ENCODE results near the gene GCK. TPM values are rescaled to one million over a fixed set of nuclear protein-coding genes. Genes with fewer than 3 reads are reported as not detected.

Gene GCK
- total RNA-seq, 2 experiments from 2014 or later: 0.16 TPM; not detected in 1

GRCh38 chr7:44213206-44213876 lies 24.1 kb upstream of the GCK start:
- Histone ChIP-seq H3K4me3 (ENCODE audit: low read depth, low read length, poor library complexity, severe bottlenecking) (no peak overlapping the region), H3K79me2 (ENCODE audit: insufficient read depth, low read depth, low read length) (no peaks in the 10 kb centered on the region), H2AFZ (ENCODE audit: low read length) (no peak overlapping the region), H4K20me1 (ENCODE audit: insufficient read depth, low read length) (no peaks in the 10 kb centered on the region), H3K36me3 (ENCODE audit: insufficient read depth, low read length) (peaks cover 48% of the 10 kb centered on the region), H3K9me3 (ENCODE audit: low read length) (no peaks in the 10 kb centered on the region), H3K9me2 (ENCODE audit: insufficient read depth, low read length) (no peaks in the 10 kb centered on the region), H3K27ac (ENCODE audit: low read depth, low read length, poor library complexity, severe bottlenecking) (no peak overlapping the region), H3K4me1 (ENCODE audit: insufficient read depth, low read length, poor library complexity, severe bottlenecking) (peaks cover 14% of the 10 kb centered on the region), H3K4me2 (ENCODE audit: low read length) (no peak overlapping the region)
- BruUV-seq (replicated peaks): no TSS peak
- no peak for DNase-seq (ENCODE audit: low spot score)
- intact Hi-C loops (cut with micrococcal nuclease; ENCODE audit: unreplicated experiment): no loop called here
- ChIA-PET POLR2A (interaction anchor here (0.7 to 1.4 kb wide), 2 partner anchors 12 to 483 kb away, joined by 3 to 4 read pairs; no protein-coding TSS in a partner anchor), CTCF (ENCODE audit: unreplicated experiment) (no interaction called here)
- TF ChIP-seq EZH2phosphoT487 (IDR thresholded peaks at IDR 0.05; ENCODE audit: borderline replicate concordance, low read depth, low read length): no peak
- no peak for TF ChIP-seq CTCF (conservative IDR thresholded peaks at IDR 0.05; ENCODE audit: low read length)

- no peaks in the 10 kb centered on the region for H3K79me2 ChIP-seq (ENCODE audit: insufficient read depth, low read depth, low read length)
- H3K27ac ChIP-seq (ENCODE audit: low read depth, low read length, poor library complexity, severe bottlenecking): no peak overlapping the region
- peaks cover 55% of the 10 kb centered on the region for H3K36me3 ChIP-seq (ENCODE audit: insufficient read depth, low read length)
- TSS peak; percentile 50 for BruUV-seq (replicated peaks)
- no peak overlapping the region for H3K4me2 ChIP-seq (ENCODE audit: low read length)
- H3K4me1 ChIP-seq (ENCODE audit: insufficient read depth, low read length, poor library complexity, severe bottlenecking): peaks cover 14% of the 10 kb centered on the region
- ChIA-PET CTCF (ENCODE audit: unreplicated experiment) (interaction anchor here (0.6 kb wide), 1 partner anchor 940 kb away, joined by 3 read pairs; no protein-coding TSS in a partner anchor), POLR2A (interaction anchor here (0.7 to 1.4 kb wide), 2 partner anchors 11 to 482 kb away, joined by 3 to 4 read pairs; no protein-coding TSS in a partner anchor)
- H3K4me3 ChIP-seq (ENCODE audit: low read depth, low read length, poor library complexity, severe bottlenecking): no peak overlapping the region
- no peaks in the 10 kb centered on the region for H3K9me3 ChIP-seq (ENCODE audit: low read length)
- H4K20me1 ChIP-seq (ENCODE audit: insufficient read depth, low read length): no peaks in the 10 kb centered on the region
- no peak for TF ChIP-seq EZH2phosphoT487 (IDR thresholded peaks at IDR 0.05; ENCODE audit: borderline replicate concordance, low read depth, low read length)
- no peak for TF ChIP-seq CTCF (conservative IDR thresholded peaks at IDR 0.05; ENCODE audit: low read length)
- no peak overlapping the region for H2AFZ ChIP-seq (ENCODE audit: low read length)
- intact Hi-C loops (cut with micrococcal nuclease; ENCODE audit: unreplicated experiment): no loop called here
- H3K9me2 ChIP-seq (ENCODE audit: insufficient read depth, low read length): no peaks in the 10 kb centered on the region
- DNase-seq (ENCODE audit: low spot score): no peak
These were observed 23.4 kb upstream of the GCK start for GRCh38 chr7:44212581-44213184.

DNA sequence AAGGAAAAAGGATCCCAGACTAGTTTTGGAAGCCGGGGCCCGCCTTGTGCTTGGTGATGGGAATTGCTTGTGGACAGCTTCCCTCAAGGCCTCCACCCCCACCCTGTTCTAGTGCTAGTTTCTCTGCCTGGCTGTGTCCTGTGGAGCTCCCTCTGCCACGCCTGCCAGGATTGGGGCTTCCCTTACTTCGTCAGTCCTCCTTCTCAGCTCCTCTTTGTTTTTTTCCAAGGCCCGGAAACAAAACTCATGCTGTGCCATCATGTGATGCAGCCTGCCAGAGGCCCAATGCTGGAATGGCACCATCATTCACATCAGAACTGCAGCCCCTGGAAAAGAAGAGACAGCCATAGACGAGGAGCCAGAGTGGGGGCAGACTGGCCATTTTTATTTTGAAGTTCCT lies 22.8 kb upstream of the GCK start:
- H3K27ac ChIP-seq (ENCODE audit: low read depth, low read length, poor library complexity, severe bottlenecking): no peak overlapping the region
- BruUV-seq (replicated peaks): no TSS peak
- H2AFZ ChIP-seq (ENCODE audit: low read length): no peak overlapping the region
- peaks cover 62% of the 10 kb centered on the region for H3K36me3 ChIP-seq (ENCODE audit: insufficient read depth, low read length)
- CTCF ChIA-PET (ENCODE audit: unreplicated experiment): interaction anchor here (0.6 kb wide), 1 partner anchor 941 kb away, joined by 3 read pairs; no protein-coding TSS in a partner anchor
- H3K4me1 ChIP-seq (ENCODE audit: insufficient read depth, low read length, poor library complexity, severe bottlenecking): peaks cover 14% of the 10 kb centered on the region
- H4K20me1 ChIP-seq (ENCODE audit: insufficient read depth, low read length): no peaks in the 10 kb centered on the region
- H3K79me2 ChIP-seq (ENCODE audit: insufficient read depth, low read depth, low read length): no peaks in the 10 kb centered on the region
- H3K9me2 ChIP-seq (ENCODE audit: insufficient read depth, low read length): no peaks in the 10 kb centered on the region
- intact Hi-C loops (cut with micrococcal nuclease; ENCODE audit: unreplicated experiment): no loop called here
- no peak for TF ChIP-seq EZH2phosphoT487 (IDR thresholded peaks at IDR 0.05; ENCODE audit: borderline replicate concordance, low read depth, low read length)
- no peak for TF ChIP-seq CTCF (conservative IDR thresholded peaks at IDR 0.05; ENCODE audit: low read length)
- POLR2A ChIA-PET: no interaction called here
- no peak overlapping the region for H3K4me2 ChIP-seq (ENCODE audit: low read length)
- no peaks in the 10 kb centered on the region for H3K9me3 ChIP-seq (ENCODE audit: low read length)
- H3K4me3 ChIP-seq (ENCODE audit: low read depth, low read length, poor library complexity, severe bottlenecking): no peak overlapping the region
- no peak for DNase-seq (ENCODE audit: low spot score)

Measured in OCI-LY7 (cell line).